NCI-H1092 treated with DMSO at 0.1 percent for 48 hours (cell line): ENCODE measurements around the gene DYRK1A.
"Not testable (repeated sequence)": the region's sequence is repeated elsewhere in the genome, so short reads cannot be mapped to it uniquely, and the experiment has no call there.

Source experiments
- DNase-seq: peaks from one replicate; lab custom pipeline; 2025; lab: John Stamatoyannopoulos, UW

DYRK1A gene

DNA sequence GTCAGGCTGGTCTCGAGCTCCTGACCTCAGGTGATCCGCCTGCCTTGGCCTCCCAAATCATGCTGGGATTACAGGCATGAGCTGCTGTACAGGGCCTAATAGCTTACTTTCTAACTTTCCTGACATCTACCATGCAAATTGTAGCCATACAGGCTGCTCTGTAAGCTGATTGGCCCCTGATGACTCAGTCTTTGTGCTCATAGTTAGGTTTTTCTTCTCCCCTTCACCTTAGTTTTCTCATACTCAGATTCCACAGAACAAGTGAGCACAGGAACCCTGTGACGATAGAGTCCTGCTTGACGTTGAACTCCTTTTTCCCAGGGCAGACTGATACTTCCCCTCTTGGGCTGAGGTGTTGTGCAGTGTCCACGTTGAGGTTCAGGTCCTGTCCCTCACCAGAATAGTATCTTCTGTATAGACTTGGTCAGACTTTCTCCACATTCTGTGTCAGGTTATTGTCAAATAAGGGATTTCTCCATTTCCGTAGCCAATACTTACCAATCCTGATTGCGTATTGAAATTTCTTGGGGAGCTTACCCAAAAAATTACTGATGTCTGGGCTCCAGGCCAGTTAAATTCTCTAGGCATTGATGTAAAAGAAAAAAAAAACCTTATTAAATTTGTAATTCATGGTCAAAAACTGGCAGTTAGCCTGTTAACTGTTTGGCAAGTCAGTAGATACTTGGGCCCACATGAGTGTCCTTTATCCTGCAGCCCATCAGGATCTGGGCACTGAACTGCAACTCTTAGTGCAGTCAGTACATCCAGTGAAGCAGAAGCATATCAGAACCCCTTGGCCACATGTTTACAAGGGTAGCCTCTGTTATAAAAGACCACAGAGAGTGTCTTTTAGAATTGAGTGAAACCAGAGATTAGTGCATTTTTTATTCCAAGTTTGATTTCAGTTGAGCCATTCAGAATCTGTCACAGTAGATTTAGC is 118.2 kb downstream of the DYRK1A start:
- DNase-seq: no peak

DNA sequence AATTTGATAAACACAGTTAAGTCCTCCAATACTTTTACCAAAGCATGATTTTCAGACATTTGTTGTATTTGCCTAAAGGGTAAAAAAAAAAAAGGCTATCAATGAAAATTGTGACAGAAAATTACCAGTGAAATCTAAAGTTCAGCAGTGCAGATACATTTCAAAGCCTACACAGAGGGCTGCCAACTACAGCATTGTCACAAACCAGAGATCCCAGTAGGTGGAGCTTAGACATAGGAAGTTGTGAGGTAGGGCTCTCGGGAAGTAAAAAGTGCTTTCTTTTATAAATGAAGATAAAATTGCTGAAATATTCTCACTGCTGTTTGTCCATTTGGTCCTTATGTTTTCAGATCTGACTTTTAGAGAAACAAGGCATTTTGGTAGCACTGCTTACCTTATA is 123.0 kb downstream of the DYRK1A start:
- no peak for DNase-seq

DNA sequence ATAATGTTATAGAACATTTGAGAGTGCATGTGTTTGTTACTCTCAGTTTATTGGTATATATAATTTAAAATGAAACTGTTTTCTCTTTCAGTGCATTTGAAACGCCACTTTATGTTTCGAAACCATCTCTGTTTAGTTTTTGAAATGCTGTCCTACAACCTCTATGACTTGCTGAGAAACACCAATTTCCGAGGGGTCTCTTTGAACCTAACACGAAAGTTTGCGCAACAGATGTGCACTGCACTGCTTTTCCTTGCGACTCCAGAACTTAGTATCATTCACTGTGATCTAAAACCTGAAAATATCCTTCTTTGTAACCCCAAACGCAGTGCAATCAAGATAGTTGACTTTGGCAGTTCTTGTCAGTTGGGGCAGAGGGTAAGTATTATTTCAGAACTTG is 123.5 kb downstream of the DYRK1A start:
- no peak for DNase-seq

DNA sequence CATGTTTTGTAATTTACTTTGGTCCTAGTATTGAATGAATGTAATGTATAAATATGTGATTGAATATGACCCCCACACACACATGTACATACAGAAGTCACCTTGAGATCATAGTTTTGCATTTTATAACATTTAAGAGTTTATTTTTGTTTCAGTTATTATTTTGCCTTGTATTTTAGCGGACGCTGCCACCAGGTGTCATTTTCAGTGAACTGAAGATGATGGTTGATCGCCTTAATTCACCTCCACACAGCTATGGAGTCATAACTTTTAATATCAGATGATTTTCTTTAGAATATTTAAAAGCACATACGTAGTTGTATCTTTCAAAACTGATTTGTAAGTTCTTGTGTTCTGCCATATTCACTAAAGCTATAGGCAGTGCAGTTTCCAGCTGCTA is 130.4 kb downstream of the DYRK1A start:
- DNase-seq: no peak

DNA sequence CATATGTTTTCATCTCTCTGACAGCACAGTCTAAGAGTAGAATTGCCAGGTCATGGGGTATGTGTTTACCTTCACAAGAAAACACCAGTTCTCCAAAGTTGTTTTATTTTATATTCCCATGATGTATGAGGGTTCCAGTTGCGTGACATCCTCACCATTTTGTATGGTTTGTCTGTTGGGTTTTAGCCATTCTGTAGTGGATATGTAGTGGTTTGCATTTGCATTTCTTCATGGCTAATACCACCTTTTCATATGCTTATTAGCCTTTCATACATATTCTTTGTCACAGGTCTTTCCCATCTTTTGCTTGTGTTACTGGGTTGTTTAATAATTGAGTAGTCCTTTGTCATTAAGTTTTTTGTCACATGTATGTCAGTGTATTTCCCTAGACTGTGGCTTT is 132.1 kb downstream of the DYRK1A start:
- DNase-seq: no peak

DNA sequence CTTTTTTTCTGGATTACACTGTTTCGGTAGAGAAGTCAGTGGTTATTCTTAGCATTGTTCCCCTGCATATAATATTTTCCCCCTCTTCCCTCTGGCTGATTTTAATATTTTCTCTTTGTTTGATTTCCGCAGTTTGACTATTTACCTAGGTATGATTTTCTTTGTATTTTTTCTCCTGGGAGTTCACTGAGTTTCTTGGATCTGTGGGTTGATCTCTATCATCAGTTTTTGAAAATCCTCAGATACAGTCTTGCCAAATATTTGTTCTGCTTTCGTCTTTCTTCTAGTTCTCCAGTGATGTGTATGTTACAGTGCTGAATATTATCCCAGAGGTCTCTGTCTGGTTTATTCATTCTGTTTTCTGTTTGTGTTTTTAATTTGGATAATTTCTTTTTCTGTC is 136.4 kb downstream of the DYRK1A start:
- no peak for DNase-seq

DNA sequence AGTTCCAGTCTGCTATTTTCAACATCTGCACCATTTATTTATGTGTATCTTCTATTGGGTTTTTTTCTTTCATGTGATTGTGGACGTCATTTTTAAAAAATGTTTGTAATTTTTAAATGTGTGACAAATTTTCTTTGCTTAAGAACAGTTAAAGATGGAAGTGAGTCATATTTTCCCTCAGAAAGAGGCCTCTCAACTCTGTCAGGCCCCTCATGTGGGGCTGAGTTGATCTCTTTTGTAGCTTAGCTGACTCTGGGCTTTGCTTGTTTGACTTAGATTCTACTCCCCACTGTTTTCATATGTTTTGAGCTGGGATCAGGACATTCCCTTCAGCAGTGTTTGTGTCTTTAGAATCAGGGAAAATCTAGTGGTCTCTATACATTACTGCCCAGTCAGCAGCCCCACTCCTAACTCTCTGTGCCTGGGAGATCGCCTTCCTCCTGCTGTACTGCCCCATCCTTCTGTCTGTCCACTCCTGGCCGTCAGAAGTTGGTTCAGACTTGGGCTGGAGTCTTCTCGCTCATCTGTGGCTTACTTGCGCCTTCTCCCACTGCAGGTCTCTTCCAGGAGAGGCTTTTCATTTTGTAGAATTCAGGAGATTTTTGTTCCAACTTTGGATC is 137.4 kb downstream of the DYRK1A start:
- no peak for DNase-seq

DNA sequence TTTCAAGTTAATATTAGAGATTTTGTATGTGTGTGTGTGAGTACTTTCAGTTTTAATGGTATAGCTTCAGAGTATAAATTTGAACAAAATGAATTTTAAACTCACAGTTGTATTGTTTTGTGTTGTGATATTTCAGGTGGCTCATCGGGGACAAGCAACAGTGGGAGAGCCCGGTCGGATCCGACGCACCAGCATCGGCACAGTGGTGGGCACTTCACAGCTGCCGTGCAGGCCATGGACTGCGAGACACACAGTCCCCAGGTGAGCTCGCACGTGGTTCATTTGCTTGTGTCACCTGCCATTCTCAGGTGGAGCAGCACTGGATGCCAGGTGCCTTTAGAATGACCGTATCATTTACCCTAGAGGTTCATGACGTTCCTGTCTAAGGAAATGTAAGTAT is 139.4 kb downstream of the DYRK1A start:
- DNase-seq: no peak

DNA sequence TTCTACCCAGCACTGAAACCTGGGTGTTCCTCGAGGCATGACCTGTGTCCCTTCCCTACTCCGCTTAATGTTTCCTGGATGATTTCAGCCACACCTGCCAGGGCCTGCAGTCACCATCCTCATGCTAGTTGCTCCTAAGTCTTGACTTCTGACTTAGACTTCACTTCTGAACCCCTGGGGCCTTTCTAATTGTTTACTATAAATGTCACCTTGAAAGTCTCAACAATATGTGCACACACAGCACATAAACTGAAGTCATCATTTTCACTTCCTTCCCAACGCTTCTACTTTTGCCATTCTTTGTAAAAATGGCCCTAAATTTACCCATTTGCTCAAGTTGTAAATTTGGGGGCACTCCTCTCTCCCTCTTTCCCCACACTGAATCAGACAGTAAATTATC is 141.1 kb downstream of the DYRK1A start:
- DNase-seq: no peak

DNA sequence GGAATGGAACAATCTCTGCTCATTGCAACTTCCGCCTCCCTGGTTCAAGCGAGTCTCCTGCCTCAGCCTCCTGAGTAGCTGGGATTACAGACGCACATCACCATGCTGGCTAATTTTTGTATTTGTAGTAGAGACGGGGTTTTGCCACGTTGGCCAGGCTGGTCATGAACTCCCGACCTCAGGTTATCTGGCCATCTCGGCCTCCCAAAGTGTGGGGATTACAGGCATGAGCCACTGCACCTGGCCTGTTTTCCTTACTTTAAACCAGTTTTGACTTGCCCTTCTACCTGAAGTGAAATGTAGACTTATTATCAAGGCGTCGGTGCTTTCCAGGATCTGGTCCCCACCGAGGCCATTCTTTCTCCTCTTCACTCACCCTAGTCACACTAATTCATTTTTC is 141.8 kb downstream of the DYRK1A start:
- no peak for DNase-seq

DNA sequence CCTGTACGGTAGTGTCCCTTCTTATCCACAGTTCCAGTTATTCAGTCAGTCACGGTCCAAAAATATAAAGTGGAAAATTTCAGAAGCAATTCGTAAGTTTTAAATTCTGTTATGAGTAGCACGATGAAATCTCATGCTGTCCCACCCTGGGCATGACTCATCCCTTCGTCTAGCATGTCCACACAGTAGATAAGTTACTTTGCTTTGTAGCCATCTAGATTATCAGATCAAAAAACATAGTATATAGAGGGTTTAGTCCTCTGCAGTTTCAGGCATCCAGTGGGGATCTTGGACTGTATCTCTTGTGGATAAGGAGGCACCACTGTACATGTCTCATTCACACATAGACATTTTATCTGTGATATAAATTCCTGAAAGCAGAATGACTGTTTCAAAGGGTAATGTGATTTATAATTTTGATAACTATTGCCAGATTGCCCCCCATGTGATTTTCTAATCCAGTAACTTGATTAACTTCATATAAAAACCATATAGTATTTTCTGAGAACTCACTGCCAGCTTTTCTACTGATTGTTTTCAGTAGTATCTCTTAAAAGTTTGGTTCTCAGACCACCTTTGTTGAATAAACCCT is 143.3 kb downstream of the DYRK1A start:
- no peak for DNase-seq

DNA sequence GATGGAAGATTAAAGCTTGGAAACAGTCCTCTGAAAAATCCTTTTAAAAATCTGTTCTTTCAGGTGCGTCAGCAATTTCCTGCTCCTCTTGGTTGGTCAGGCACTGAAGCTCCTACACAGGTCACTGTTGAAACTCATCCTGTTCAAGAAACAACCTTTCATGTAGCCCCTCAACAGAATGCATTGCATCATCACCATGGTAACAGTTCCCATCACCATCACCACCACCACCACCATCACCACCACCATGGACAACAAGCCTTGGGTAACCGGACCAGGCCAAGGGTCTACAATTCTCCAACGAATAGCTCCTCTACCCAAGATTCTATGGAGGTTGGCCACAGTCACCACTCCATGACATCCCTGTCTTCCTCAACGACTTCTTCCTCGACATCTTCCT is 145.3 kb downstream of the DYRK1A start:
- DNase-seq: no peak

DNA sequence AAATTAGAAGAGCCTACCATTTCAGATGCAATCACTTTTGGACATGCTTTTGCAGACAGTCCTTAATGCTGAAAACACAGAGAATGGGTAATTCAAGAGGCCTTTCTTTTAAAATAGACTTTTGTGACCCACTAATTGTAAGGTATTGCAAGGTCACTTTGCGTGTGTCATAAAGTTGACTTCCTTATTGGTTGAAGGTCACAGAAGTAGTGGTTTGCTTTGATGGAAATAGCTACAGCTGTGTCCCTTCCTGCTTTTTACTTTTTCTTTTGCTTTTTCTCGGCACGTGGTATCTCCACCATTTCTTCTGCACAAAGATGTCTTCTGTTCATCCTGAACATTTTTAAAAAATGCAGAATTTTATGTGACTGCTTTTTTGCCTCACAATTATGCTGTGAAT is 146.8 kb downstream of the DYRK1A start:
- no peak for DNase-seq

DNA sequence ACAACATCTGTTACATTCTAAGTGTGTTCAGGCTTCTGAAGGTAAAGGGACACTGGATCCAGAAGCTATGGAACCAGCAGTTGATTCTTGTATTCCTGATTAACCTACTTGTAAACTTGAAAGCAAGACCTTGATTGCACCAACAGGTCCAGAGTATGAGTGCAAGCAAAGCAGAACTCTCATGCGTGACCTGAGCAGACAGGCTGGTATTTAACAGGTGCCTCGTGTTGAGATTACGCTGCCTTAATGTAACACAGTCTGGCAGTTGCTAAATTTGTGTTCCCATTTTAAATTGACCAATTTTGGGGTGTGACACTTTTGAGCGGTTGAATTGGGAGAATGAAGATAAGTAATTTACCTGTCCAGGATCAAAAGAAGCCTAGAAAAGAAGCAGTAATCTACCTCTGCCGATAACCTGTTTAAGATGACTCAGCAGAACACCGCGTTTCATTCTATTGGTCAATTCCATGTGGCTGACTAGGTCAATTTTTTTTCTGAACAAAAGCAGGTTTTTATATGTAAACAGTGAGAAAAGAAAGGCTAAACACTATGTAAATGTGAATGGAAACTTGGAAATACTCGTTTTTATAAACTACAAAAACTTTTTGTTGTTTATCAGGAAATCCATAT is 147.6 kb downstream of the DYRK1A start:
- no peak for DNase-seq

DNA sequence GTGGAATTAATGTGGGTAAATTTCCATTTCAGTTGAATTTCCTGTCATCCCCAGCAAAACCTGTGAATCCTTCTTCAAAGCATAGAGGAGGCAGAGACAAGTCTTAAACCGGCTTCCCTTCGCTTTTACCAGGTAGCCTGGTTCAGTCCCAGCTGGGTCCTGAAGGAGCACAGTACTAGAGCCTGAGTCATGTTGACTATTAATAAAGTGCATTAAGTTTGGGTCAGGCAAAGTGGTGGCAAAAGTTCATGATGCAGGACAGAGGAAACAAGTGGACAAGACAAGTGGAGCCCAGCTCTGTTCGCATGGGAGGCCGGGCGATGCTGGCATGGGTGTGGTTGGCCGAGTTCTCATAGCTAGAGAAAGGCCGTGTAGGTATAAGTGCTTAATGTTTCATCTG is 150.4 kb downstream of the DYRK1A start:
- no peak for DNase-seq

DNA sequence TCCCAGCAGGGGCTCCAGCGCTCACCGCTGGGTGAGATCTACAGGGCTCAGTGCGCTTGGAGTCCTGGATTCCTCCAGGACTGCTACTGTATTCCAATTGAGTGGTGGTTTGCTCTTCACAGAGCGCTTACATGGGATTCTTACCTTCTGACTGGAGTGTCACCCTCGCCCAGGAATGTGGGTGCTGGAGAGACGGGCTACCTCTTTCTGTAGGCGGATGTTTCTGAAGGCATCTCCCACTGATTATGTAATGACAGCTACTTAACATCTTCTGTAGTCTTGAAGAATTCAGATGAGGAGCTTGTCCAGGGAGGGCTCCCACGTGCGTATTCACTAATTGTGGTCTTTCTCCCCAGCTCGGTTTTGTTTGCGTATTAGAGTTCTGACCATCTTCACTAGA is 154.2 kb downstream of the DYRK1A start:
- no peak for DNase-seq

DNA sequence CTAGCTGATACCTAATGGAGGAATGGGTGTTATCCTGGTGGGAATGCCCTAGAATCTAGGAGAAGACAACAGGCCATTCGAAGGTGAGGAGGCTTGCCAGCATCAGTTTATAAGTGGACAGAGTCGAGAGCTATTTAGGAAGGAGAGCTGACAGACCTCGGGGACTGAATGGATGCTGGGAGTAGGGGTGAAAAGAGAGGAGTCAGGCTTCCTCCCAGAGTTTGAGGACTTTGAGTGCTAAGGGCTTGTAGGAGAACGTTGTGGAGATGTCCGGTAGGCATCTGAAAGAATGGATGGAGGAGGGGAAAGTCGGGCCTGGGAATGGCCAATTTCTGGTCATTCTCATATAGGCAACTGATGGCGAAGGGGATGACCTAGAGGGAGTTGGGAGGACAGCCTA is 155.1 kb downstream of the DYRK1A start:
- no peak for DNase-seq

DNA sequence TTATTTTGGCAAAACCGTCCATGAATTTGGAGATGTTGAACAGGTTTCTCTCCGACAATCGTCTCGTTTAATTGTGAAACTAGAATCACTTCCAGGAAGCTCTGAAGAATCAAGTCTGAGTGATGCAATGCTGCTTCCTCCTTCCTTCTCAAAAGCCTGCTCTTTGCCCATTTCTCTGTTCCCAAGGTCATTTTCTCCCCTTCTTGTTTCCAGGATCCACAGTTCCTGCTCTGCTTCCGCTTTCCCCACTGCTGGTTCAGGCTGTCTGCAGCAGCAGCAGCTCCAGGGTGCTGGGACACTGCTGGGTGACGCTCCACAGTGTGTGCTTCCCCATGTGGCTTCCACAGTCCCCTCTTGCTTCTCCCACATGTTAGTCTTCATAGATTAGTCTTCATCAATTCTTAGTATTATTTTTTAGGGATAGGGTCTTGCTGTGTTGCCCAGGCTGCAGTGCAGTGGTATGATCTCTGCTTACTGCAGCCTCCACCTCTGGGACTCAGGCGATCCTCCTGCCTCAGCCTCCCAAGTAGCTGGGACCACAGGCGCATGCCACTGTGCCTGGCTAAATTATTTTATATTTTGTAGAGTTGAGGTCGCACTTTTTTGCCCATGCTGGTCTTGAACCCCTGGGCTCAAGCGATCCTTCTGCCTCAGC is 156.2 kb downstream of the DYRK1A start:
- no peak for DNase-seq

DNA sequence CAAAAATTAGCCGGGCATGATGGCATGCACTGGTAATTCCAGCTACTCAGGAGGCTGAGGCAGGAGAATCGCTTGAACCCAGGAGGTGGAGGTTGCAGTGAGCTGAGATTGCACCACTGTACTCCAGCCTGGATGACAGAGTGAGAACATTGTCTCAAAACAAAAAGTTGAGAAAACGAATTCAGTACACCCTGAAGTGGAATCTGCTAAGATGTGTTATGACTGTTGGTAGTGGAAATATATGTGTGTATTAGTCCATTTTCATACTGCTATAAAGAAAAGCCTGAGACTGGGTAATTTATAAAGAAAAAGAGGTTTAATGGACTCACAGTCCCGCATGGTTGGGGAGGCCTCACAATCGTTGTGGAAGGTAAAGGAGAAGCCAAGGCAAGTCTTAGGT is 158.4 kb downstream of the DYRK1A start:
- not testable (repeated sequence) for DNase-seq

DNA sequence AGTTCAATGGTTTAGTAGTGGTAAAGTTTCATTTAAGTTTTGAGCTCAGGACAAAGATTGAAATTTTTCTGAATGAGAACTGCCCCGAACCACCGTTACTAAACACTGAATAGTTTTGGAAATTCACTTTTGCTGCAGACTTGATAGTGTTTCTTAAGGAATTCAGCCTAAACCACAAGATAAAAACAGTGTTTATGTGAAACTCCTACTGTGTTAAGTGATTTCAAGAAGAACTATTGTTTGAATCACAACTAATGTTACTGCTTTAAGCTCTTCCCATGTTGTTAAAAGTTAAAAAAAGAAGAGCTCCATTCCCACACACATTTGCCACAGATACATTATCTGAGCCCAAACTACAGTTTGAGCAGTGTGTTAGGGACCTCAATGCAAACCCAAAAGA is 159.2 kb downstream of the DYRK1A start:
- DNase-seq: no peak

DNA sequence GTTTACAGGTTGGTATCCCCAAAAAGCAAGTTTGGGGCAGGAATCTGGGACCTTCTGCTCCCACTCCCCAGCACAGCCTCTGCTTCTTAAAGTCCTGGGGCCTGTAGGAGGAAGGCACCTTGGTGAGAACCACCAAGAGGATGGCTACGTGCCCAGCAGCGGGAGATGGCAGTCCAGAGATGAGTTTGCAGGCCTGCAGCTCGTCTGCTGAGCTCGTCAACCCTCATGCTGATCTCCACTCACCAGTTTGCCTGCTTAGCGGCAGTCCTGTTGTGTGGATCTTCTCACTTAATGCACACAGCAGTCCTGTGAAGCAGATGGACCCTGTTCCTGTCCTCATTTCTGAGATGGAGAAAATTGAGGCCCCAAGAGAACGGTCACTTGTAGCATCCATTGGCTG is 160.5 kb downstream of the DYRK1A start:
- DNase-seq: no peak

DNA sequence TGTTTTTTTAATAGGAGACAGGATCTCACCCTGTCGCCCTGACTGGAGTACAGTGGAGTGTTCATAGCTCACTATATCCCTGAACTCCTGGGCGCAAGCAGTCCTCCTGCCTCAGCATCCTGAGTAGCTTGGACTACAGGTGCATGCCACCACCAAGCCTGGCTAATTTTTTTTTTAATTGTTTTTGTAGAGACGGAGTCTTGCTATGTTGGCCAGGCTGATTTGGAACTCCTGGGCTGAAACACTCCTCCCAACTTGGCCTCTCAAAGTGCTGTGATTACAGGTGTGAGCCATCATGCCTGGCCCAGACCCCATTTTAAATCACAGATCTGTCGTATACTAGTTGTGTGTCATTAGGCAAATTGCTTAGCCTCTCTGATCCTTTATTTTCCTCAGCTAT is 161.1 kb downstream of the DYRK1A start:
- DNase-seq: no peak
